Neural progenitor cell (in vitro differentiated cells): ENCODE data around the gene KDM3B.

ENCODE experiments used
- CTCF ChIP-seq: fragments of 200-600 bp; sonication (generic); IDR thresholded peaks from 2 replicates; pipeline ENCODE4 v1.5.1; 2017; ENCODE audit warnings: antibody characterized with exemption, mild to moderate bottlenecking
- EZH2 ChIP-seq: fragments of 200-600 bp; sonication (generic); IDR thresholded peaks from 2 replicates; pipeline ENCODE4 v1.6.1; 2017; ENCODE audit warnings: antibody characterized with exemption, mild to moderate bottlenecking, moderate library complexity
- EZH2phosphoT487 ChIP-seq: fragments of 200-600 bp; sonication (generic); IDR thresholded peaks from 2 replicates; pipeline ENCODE4 v1.6.1; 2017; ENCODE audit warnings: antibody characterized with exemption

- TF ChIP-seq EZH2 (no peak), CTCF (no peak), EZH2phosphoT487 (no peak)
These were observed 114.6 kb downstream of the KDM3B start for GRCh38 chr5:138466900-138467710.
